Raji (cell line): Measurements from ENCODE around the gene GPER1.

Experiments used
- POLR2A ChIP-seq: IDR thresholded peaks from 2 replicates; pipeline ENCODE4 v1.6.1; 2011; ENCODE audit warnings: low read depth, low read length, control low read depth; ENCODE audit not compliant: insufficient read depth

Gene GPER1

DNA sequence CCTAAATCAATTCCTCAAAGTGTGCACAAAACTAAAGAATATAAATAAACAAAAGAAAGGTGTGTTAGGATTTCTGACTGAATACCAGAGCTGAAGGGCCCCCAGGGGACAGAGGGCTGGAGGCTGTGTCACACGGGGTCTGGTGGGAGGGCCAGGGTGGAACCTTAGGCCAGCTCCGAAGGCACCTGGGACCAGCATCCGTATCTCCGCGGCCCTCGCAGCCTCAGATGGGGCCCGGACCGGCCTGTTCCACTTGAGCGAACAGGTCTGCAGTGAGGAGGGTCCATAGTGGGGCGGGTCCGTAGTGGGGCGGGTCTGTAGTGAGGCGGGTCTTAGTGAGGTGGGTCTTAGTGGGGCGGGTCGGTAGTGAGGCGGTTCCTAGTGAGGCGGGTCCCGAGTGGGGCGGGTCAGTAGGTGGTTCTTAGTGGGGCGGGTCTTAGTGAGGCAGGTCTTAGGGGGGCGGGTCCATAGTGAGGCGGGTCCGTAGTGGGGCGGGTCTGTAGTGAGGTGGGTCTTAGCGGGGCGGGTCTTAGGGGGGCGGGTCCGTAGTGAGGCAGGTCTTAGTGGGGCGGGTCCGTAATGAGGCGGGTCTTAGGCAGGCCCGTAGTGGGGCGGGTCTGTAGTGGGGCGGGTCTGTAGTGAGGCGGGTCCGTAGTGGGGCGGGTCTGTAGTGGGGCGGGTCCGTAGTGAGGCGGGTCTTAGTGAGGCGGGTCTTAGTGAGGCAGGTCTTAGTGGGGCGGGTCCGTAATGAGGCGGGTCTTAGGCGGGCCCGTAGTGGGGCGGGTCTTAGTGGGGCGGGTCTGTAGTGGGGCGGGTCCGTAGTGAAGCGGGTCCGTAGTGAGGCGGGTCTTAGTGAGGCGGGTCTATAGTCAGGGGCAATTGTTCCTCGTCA is 28.5 kb upstream of the GPER1 start:
- TF ChIP-seq POLR2A: no peak

DNA sequence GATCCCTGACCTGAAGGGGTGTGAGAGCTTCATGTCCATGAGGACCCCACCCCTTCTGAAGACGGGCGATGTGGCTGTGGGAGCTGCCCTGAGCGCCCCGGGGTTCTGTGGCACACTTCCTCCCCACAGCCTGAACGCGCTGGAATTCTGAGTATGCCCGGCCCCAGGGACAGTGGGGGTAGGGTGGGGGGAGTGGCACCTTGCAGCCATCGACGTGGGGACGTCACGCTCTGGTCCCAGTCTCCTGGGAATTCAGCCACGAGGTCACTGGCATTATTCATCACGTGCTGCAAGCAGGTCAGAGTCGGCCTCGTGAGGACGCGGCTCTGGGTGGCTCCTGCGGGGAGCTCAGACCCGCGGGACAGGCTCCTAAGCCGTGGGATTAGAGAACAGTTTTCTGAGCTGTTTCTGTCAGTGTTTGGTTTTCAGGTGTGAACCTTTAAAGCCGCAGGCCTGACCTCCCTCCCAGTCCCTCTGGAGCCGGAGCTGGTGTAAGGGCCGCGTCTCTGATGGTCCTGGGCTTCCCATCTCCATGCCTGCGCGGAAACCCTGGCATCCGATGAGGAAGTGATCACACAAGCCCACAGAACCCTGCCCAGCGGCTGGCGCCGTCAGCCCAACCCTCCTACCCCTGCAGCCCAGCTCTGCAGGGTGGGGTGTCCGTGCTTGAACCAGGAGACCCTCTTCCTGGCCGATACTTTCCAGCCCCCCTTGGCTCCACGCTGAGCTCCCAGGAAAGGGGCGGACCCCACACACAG is 27.4 kb upstream of the GPER1 start:
- TF ChIP-seq POLR2A: no peak

DNA sequence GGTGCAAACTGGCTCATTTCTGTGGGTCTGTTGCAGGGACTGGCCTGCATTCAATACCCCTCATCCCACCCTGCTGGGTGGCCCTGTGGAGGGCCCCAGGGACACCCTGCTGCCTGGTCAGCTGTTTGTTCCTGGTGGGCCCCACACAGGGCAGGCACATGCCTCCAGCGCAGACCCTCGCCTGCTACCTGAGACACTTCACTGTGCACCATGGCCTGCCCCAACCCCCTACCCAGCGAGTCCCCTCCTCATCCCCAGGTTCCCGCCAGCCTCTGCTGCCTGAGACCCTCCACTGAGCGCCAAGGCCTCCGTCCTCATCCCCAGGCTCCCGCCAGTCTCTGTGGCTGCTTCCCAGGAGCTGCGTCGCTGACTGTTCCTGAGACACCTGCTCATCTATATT is 26.7 kb upstream of the GPER1 start:
- TF ChIP-seq POLR2A: no peak

DNA sequence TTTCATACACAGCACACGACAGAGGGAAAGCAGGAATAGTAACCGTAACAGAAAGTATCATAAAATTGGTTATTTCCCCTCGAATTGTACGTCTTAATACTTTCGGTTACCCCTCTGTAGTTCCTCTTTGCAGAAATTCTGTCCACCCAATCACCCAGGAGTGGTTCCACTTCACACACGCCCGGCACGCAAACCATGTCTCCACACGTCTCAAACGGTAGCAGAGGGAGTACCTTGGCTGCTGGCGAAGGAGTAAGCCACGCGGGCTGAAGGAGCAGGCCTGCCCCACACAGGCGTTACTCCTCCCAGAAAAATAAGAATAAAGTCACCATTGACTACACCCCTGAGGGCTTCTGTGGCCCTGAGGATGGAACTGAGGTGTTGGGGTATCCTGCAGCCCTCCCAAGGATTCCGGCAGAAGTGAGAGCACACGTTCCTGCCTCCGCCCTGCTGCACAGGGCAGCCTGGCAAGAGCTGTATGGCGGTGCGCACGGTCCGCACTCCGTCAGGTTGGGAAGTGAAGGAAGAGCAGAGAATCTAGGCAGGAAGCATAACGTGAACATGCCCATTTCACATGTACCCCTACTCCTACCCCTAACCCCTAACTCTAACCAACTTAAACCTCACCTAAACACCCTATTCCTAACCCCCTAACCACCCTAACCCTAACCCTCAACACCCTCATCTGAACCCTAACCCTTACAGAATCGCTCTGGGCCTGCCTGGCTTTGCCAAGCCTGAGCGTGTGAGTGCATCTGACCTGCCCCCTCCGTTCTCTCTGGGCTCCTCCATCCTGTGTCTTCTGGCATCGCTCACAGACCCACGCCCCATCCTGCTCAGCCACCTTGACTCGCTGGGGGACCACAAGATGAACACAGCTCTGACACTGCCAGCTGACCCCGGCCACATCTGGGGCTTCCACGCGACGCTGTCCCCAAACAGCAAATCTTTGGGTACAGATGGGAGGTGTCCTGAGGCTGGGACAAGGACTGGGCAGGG is 25.3 kb upstream of the GPER1 start:
- TF ChIP-seq POLR2A: no peak

DNA sequence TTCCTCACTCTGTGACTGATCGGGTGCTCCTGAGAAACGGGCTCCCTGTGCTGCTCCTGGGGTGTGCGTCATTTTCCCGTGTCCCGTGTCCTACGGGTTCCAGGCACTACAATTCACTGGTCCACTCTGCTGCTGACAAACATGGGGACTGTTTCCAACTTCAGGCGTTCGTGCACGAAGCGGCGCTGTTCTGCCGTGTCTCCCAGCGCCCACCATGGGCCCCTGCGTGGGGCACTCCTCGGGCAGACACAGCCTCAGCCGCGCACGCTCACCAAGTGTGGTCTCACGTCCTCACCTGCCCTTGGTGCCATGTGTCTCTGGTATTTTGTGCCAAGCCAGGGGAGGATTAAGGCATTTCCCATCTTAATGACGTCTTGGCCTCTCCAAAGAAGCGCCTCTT is 24.6 kb upstream of the GPER1 start:
- TF ChIP-seq POLR2A: no peak

DNA sequence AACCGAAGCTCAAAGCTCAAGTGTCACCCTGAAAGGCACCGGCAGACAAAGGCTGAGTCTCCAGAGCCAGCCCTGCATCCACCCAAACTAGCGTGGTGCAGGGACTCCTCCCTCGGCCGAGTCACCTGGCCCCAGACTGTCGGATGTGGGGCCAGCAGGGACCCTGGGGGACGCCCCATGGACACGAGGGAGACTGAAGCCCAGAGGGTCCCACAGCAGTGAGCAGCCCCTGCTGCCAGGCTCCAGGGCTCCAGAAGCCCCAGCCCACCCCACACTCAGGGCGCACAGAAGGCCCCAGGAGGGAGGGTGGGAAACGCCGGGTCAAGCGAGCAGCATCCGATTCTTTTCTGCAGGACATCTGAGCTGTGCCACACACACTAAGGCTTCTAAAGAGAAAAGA is 23.3 kb upstream of the GPER1 start:
- TF ChIP-seq POLR2A: no peak

DNA sequence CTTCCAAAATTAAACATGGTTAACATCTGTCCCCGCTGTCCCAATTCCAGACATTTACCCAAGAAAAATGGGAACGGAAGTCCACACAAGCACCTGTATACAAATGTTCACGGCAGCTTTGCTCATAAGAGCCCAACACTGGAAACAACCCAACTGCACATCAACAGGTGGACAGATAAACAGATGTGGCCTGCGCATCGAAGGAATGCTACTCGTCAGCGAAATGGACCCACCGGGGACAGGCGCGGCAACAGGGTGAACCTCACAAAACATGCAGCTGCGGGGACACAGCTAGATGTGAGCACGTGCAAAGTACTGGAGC is 22.7 kb upstream of the GPER1 start:
- TF ChIP-seq POLR2A: no peak

DNA sequence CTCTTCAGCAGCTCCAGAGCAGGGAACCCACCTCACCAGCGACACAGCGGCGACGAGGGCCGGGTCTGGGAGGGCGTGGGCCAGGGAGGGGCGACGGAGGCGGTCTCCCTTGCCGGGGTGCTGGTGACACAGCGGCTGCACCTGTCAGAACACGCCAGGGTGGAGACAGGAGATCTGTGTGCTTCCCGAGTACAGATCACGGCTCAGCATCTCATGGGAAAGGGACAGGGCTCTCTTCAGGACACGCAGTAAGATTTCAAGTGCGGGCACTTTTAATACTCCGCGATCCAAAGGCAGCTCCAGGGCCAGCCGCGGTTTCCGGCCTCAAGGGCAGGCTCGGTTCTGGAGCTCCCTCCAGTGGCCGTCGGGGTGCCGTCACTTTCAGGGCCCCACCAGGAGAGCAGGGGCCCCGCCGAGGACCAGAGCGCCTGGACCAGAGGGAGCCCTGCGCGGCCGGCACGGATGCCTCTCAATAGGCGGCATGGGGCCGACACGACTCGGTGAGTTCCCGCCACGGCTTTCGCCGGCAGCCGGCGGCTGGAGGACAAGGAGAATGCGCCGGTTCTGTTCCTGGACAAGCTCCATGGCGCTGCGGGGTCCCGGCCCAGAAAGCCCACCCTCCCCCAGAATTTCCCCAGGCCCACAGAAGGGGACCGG is 22.2 kb upstream of the GPER1 start:
- no peak for TF ChIP-seq POLR2A

DNA sequence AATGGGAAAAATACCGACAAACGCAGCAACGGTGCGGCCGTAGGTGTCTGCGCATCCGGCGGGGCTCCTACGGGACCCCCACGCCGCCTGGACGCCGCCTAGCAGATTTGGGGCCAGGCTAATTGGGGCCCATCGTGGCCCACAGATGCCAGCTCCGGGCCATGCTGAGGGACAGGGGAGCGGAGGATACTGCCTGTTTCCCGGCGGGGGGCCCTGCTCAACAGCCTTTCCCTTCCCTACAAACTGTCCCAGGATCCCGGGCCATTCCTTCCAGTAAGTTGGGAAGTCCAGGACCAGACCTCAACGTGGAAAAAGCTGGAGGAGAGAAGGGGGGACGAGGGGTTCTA is 21.7 kb upstream of the GPER1 start:
- TF ChIP-seq POLR2A: no peak

DNA sequence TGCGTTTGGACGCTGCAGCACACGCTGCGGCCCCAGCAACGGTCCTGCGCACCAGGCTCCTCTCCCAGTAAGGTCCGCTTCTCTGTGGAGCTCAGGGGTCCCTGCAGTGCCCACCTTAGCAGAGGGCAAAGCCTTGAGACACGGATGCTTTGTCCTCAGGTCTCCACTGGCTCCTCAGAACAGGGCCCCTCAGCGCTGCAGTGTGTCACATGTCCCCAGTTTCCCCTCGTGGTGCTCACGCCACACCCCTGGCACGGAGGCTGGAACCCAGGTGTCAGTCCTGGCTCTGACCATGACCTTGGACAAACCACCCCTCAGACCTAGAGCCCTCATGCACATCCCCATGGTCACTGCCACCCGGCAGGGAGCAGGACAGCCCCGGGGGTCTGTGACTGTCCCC is 19.9 kb upstream of the GPER1 start:
- TF ChIP-seq POLR2A: no peak

DNA sequence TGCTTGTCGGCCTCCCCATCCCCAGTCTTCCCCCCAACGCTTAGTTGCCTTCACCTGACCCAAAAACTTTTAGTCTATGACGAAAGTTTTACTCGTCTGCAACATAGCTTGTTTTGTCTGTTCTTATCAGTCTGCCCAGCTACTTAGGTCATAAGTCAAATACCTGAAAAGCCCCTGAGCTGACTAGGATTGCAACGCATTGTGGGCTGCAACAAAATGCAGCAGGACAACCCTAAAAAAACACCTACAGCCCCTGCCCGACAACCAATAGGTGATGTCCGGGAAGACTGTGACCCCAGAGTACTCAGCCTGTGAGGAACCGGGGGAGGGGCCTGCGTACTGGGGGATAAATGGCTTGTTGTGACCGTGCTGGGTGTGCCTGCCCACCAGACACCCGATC is 19.3 kb upstream of the GPER1 start:
- TF ChIP-seq POLR2A: no peak

DNA sequence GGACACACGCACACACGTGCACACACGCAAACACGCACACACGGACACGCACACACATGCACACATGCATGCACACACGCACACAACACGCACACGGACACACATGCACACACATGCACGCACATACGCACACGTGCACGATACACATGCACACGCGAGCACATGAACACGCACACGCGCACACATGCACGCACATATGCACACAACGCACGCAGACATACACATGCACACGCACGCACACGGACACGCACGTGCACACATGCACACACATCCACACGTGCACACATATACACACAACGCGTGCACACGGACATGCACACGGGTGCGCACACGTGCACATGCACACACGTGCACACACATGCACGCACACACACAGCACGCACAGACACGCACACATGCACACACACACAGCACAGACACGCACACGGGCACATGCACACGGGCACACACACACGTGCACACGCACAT is 17.3 kb upstream of the GPER1 start:
- TF ChIP-seq POLR2A: no peak

DNA sequence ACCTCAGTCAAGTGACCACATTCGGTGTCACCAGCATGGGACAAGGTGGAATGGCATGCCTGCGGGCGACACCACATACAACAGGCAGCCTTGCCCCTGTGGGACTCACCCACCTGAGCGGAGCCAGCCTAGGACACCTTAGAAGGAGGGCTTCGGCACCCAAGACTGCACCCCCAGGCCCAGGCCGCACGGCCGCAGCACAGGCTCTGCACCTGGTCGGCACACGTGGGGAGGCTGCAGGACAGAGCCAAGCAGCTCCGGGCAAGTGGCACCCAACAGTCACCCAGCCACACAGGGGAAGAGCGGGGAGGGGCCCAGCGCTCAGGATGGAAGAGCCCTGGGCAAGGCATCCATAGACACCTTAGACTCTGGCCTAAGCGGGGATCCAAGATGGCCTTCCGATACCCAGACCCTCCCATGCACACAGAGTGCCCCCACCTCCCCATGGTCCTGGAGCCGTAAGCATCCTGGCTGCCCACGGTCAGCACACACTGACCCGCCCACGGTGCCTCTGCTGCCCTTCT is 16.1 kb upstream of the GPER1 start:
- TF ChIP-seq POLR2A: no peak

DNA sequence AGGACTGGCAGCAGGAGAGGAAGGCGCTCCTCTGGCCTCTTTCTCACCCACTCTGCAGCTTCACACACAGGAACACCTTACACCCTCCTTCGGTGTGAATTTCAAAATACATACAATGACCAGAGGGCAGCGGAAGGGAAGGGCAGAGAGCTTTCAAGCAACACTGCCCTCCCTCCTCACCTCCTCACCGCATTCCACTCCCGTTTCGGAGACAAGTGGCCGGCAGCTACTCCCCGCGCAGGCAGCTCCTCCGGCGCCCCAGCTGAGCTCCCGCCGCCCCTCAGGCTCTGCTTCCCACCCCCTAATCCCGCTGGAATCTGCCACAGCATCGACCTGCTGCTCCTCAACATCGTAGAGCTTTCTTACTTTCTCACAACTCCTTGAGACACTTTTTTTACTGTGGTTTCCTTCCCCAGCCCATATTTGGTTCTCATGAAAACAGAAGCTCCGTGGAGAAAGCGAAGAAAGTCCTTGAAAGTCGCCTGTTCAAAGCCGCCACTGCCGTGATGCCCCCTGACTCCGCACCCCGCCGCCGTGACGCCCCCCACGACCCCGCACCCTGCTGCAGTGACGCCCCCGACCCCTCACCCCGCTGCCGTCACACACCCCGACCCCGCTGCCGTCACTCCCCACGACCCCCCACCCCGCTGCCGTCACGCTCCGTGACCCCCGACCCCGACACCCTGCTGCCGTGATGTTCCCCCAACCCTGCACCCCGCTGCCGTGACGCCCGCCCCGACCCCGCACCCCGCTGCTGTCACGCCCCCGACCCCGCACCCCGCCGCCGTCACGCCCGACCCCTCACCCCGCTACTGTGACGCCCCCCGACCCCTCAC is 14.6 kb upstream of the GPER1 start:
- no peak for TF ChIP-seq POLR2A
